Heart right ventricle (tissue), 16 donors: ENCODE measurements around the gene USP8. TPM values are rescaled to one million over a fixed set of nuclear protein-coding genes. Genes with fewer than 3 reads are reported as not detected.
"Not testable (repeated sequence)": the region's sequence is repeated elsewhere in the genome, so short reads cannot be mapped to it uniquely, and the experiment has no call there.

Source experiments
- ATAC-seq, 8 donors: fragments of 200-7000 bp; cut with Tn5 transposase; one replicate each; pipeline ENCODE4 v1.9.1; 2020; ENCODE audit warnings: mild to moderate bottlenecking in 8 of 8, moderate library complexity in 8 of 8, moderate number of reproducible peaks in 1 of 8
- DNase-seq, 2 donors: peaks; one replicate each; pipeline ENCODE4 v3.0.0-alpha.2; 2020
- H3K27ac ChIP-seq, 10 donors: fragments of 200-600 bp; sonication (generic) in 2 of 10; one replicate each; pipeline versions ENCODE4 v1.5.0 to v1.8.0; 2020 to 2022; ENCODE audit warnings: mild to moderate bottlenecking in 3 of 10
- H3K27me3 ChIP-seq, 7 donors: fragments of 200-600 bp; one replicate each; pipeline ENCODE4 v1.8.0; 2021 to 2022; ENCODE audit warnings: mild to moderate bottlenecking in 2 of 7
- H3K36me3 ChIP-seq, 9 donors: fragments of 200-600 bp; sonication (generic) in 1 of 9; one replicate each; pipeline versions ENCODE4 v1.5.0 to v1.8.0; 2020 to 2022; ENCODE audit warnings: mild to moderate bottlenecking in 2 of 9
- H3K4me1 ChIP-seq, 9 donors: fragments of 200-600 bp; sonication (generic) in 1 of 9; one replicate each; pipeline versions ENCODE4 v1.5.0 to v1.8.0; 2020 to 2022; ENCODE audit warnings: mild to moderate bottlenecking in 4 of 9
- H3K4me3 ChIP-seq, 10 donors: fragments of 200-600 bp; sonication (generic) in 2 of 10; one replicate each; pipeline versions ENCODE4 v1.5.0 to v1.8.0; 2020 to 2022; ENCODE audit warnings: mild to moderate bottlenecking in 7 of 10, moderate library complexity in 2 of 10
- H3K9me3 ChIP-seq, 11 donors: fragments of 200-600 bp in 10 of 11; sonication (generic) in 2 of 11; one replicate each; pipeline versions ENCODE4 v1.5.0 to v1.8.0; 2013 to 2022; ENCODE audit warnings: mild to moderate bottlenecking in 2 of 11, control low read depth in 1 of 11, moderate library complexity in 1 of 11
- WGBS, 2 donors: extraction: QIAGEN DNeasy Blood & Tissue Kit; methylation state at CpG; one replicate each; pipeline ENCODE4 v1.1.7; 2013; ENCODE audit warnings: inconsistent platforms in 1 of 2; 5-methylcytosine and 5-hydroxymethylcytosine counted together
- intact Hi-C, 10 donors: fragments of 100-400 bp; cut with DNase I; formaldehyde crosslinking; loops; one replicate each; pipeline versions ENCODE4 v1.11.1 to v1.14.2; 2022
- polyA plus RNA-seq, 2 donors: library from polyadenylated mRNA; stranded (reverse); fragments of 200-250 nt; gene quantifications; one replicate each; pipeline ENCODE4 v1.2.3, GENCODE V29; 2013
- total RNA-seq, 10 donors: library from RNA; stranded (reverse); fragmentation: NEBNext Ultra II Directional in 3 of 10; extraction: Animal tissue kit (Norgen Biotek cat#: 25700) in 3 of 10; gene quantifications; one replicate each; pipeline versions ENCODE4 v1.2.1 to v1.2.4, GENCODE V29; 2021 to 2023
- TF ChIP-seq, protein P1 (sequence below), 9 donors: fragments of 200-600 bp; sonication (generic) in 2 of 9; IDR thresholded peaks; one replicate each; pipeline versions ENCODE4 v1.5.0 to v1.8.0; 2021 to 2022; ENCODE audit warnings: antibody characterized with exemption in 9 of 9, mild to moderate bottlenecking in 5 of 9, moderate library complexity in 1 of 9
- donor health status: Arrhythmogenic right ventricular cardiomyopathy.
- donor health status: ischemic (EF 13 %, LVEDD 7.1; RV severe dilation, severe dysfunction).
- donor health status: healthy with polysubstance abuse.
- donor health status: DM: no; HTN: yes; CAD: no.
- donor health status: DM: no; HTN: no; CAD: no.
- donor health status: ischemic (EF 25% LVEDD 6.9; RV normal size, moderate dysfunction).
- donor health status: ischemic (EF 25% LVEDD 5.7; RV mildly dilated, moderate dysfunction).
- donor health status: healthy.
- donor health status: DM: yes; HTN: yes; CAD: no.
- donor health status: Ischemic cardiomyopathy.
- donor health status: ischemic (EF 35%, LVEDD 5.7; RV mildly dilated, moderate dysfunction).
- donor health status: nonischemic (EF 11% LVEDD 7.7; RV severe dilation, severe dysfunction).
- donor health status: DM: yes; HTN: yes; CAD: no.
- donor health status: PGD.
- donor health status: ischemic (EF 29% LVEDD 5.4; RV normal size, mild dysfunction).
- donor health status: nonischemic (EF 23%, LVEDD 6.1; RV moderate dilation, normal function).

Gene USP8
- total and polyA plus RNA-seq, 12 donors, result 16.3 to 53.6 (median 45.6) TPM

DNA sequence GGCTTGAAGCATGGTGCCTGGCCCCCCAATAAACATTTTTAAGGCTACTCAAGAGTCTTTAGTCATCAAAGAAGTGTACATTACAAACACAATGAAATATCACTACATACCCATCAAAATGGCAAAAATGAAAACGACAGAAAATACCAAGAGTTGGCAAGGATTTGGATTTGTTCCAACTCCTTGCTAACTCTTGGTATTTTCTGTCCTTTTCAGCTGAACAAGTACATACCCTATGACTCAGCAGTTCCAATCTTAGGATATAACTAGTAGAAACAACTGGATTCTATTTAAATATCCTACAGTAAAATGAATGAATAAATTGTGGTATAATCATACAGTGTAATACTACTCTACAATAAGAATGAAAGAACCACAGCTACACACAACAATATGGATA, 44.1 kb upstream of the USP8 start:
- Histone ChIP-seq H3K27ac (no peak overlapping the region), H3K27me3 (no peaks in the 10 kb centered on the region), H3K4me1 (no peaks in the 10 kb centered on the region), H3K9me3 (no peaks in the 10 kb centered on the region), H3K36me3 (no peaks in the 10 kb centered on the region), H3K4me3 (no peak overlapping the region)
- WGBS, 2 donors, result 35 to 43% methylated on average over 1 of the region's 1 CpG
- intact Hi-C loops, result no loop called here
- no peak for ATAC-seq
- DNase-seq, result no peak
- TF ChIP-seq, protein P1, sequence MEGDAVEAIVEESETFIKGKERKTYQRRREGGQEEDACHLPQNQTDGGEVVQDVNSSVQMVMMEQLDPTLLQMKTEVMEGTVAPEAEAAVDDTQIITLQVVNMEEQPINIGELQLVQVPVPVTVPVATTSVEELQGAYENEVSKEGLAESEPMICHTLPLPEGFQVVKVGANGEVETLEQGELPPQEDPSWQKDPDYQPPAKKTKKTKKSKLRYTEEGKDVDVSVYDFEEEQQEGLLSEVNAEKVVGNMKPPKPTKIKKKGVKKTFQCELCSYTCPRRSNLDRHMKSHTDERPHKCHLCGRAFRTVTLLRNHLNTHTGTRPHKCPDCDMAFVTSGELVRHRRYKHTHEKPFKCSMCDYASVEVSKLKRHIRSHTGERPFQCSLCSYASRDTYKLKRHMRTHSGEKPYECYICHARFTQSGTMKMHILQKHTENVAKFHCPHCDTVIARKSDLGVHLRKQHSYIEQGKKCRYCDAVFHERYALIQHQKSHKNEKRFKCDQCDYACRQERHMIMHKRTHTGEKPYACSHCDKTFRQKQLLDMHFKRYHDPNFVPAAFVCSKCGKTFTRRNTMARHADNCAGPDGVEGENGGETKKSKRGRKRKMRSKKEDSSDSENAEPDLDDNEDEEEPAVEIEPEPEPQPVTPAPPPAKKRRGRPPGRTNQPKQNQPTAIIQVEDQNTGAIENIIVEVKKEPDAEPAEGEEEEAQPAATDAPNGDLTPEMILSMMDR (IDR thresholded peaks at IDR 0.05), result no peak

DNA sequence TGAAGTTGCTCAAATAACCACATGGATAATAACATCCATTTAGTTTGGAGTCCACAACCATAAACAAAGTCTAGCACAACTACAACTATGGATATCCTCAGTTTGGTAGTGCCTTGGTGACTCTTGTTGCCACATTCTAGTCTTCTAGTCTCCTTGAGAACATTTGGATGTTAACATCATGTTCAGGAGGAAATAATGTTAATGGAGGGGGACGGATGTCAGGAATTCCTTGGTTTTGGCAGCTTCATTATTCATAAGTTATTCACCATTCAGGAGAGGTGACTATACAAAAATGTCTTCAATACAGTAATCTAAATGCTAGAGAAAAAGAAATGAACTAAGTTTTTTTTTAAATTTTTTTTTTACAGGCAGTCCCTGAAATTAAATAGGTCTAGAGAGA, 42.8 kb upstream of the USP8 start:
- Histone ChIP-seq H3K27me3 (no peaks in the 10 kb centered on the region), H3K27ac (no peak overlapping the region), H3K4me3 (no peak overlapping the region), H3K36me3 (no peaks in the 10 kb centered on the region), H3K4me1 (no peaks in the 10 kb centered on the region), H3K9me3 (no peaks in the 10 kb centered on the region)
- ATAC-seq (no peak), DNase-seq (no peak)
- WGBS, 2 donors, result 56 to 75% methylated on average over 1 of the region's 1 CpG
- intact Hi-C loops, result no loop called here
- TF ChIP-seq, protein P1 (IDR thresholded peaks at IDR 0.05), result no peak

DNA sequence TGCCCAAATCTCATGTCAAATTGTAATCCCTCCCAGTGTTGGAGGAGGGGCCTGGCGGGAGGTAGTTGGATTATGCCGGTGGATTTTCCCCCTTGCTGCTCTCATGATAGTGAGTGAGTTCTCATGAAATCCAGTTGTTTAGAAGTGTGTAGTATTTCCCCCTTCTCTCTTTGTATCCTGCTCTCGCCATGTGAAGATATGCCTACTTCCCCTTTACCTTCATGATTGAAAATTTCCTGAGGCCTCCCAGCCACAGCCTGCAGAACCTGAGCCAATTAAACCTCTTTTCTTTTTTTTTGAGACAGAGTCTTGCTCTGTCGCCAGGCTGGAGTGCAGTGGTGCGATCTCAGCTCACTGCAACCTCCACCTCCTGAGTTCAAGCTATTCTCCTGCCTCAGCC, 41.8 kb upstream of the USP8 start:
- H3K27ac ChIP-seq, H3K36me3 ChIP-seq, intact Hi-C loops, H3K4me1 ChIP-seq, H3K27me3 ChIP-seq, H3K9me3 ChIP-seq, H3K4me3 ChIP-seq, DNase-seq, ATAC-seq: not testable (repeated sequence)
- 81% methylated on average over 5 of the region's 5 CpGs for WGBS, 2 donors

DNA sequence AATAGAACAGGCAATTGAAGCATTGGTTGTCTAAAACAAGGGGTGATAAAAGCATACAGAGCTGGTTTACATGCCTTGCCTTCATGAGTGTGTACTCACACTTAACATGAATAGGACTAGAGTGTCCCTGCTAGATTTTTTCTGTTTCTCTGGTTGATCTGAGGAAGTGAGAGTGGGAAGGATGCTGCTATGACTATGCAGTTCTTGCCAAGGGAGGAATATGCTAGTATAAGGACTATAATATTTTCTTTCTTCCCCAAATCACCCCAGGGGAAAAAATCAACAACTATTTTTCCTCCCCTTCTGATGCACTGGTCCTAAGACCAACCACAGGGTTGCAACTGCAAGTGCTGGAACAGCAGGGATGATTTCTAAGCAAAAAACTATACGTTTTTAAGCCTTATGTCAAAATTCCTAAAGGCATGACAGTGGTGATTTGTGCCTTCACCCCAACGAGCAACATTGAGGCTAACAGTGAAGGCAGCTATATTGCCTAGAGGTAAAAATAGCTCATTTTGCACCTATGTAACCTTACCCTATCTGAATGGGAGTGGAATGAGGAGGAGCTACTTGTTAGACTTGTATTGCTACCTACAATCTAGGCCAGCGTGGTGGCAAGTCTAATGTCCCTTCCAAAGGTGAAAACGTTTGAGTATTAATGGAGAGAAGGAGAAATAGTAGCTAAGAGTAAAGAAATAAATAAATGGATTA, 33.5 kb upstream of the USP8 start:
- TF ChIP-seq, protein P1 (IDR thresholded peaks at IDR 0.05), result no peak
- WGBS, 2 donors, result 51 to 56% methylated on average over 4 of the region's 4 CpGs
- ATAC-seq, result no peak

DNA sequence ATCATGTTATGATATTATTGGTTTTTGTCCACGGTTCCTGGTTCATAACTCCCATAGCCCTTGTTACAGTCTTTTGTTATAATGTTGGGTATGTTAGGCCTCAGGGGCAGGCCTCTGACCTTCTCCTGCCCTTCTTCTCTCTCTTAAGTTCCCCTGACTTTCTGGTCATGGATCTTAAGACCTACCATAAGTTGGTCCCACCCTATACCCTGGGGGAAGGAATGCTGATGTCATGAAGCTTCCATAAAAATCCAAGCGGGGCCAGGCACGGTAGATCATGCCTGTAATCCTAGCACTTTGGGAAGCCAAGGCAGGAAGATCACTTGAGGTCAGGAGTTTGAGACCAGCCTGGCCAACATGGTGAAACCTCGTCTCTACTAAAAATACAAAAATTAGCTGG, 32.6 kb upstream of the USP8 start:
- WGBS, 2 donors, result 87 to 92% methylated on average over 4 of the region's 4 CpGs
- DNase-seq, ATAC-seq, H3K4me3 ChIP-seq, H3K27me3 ChIP-seq, H3K36me3 ChIP-seq, H3K9me3 ChIP-seq, intact Hi-C loops, H3K4me1 ChIP-seq, H3K27ac ChIP-seq: not testable (repeated sequence)

More for the DNA sequence above, 33.5 kb upstream of the USP8 start:
- intact Hi-C loops, result no loop called here
- Histone ChIP-seq H3K27me3 (no peaks in the 10 kb centered on the region), H3K9me3 (no peaks in the 10 kb centered on the region), H3K4me1 (peaks cover 0 to 9% (median 0%) of the 10 kb centered on the region in 9 donors), H3K4me3 (no peak overlapping the region), H3K36me3 (no peaks in the 10 kb centered on the region), H3K27ac (no peak overlapping the region)
- no peak for DNase-seq
